ENCODE results near the gene AGBL4.

The AGBL4 gene

GRCh38 chr1:48932366-48932765, 1091.4 kb downstream of the AGBL4 start:
- no peak for DNase-seq

DNA sequence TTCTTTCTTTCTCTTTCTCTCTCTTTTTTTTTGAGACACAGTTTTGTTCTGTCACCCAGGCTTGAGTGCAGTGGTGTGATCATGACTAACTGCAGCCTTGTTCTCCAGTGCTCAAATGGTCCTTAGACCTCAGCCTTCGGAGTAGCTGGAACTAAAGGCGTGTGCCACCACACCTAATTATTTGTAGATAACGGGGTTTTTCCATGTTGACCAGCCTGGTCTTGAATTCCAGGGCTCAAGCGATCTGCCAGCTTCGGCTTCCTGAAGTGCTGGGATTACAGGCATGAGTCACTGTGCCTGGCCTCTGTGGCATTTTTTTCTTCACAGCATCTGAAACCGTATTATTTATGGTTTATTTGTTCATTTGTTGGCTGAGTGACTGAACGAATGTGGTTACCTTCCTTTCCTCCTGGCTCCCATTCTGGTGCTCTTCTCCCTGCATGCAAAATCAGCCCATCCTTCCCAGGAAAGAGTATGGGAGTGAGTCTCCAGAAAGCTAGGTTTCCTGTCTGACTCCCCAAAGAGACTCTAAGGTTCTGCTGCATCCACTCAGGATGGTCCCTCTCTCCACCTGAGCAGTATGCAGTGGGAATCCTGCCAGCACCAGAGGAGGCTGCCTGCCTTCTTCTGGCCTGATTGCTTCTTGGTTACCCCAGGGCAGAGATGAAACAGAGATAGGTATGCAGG, 1092.1 kb downstream of the AGBL4 start:
- no peak for DNase-seq

DNA sequence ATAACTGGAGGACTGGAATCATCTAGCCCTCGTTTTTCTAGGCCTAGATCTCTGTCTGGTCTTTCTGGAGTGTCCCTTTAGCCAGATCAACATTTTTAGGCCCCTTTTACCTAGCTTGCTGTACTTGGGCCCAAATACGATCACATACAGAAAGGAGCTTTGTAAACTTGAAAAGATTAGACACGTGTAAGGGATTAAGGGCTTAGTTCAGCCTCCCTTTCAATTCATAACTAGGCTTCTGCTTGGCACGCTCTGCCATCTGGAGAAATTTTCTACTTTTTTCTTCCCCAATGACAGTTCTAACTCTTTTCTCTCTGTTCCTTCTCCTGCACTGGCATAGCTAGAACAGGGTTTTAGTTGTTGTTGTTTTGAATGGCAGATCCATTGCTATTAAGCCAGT, 1093.7 kb downstream of the AGBL4 start:
- DNase-seq, result no peak

GRCh38 chr1:48924099-48924498, 1099.7 kb downstream of the AGBL4 start:
- no peak for DNase-seq

DNA sequence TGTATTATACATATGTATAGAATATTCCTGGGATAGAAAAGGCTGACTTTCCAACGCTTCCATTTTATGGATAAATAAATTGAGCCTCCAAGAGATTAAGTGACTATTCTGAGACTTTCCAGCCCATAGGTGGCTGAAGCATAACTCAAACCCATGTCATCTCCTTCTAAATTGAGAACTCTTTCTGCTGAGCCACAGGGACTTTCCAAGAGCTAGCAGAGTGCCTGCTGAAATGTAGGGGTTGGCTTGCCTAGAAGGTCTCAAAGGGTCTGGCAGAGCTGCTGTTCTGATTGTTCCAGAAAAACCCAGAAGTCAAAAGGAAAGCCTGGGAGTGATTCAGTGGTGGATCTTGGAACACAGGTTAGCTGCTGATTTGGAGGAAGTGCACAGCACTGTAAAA, 1100.6 kb downstream of the AGBL4 start:
- DNase-seq, result no peak

DNA sequence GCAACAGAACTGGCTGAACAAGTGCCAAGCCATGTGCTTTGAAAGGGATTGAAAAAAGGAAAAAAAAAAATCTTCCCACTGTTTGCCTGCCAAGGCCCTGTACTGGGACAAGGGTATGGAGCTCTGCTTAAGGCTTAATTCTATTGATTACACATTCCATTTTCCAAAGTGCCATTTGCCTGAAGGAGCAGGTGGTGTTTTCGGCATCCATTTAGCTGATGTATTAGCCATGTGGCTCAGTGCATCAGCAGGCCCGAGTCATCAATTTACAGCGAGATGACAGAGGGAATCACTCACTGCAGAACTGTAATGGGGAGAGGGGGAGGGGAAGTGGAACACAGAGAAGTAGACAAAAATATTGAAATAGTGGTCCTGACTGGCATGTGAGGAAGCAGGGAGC, 1102.9 kb downstream of the AGBL4 start:
- no peak for DNase-seq

DNA sequence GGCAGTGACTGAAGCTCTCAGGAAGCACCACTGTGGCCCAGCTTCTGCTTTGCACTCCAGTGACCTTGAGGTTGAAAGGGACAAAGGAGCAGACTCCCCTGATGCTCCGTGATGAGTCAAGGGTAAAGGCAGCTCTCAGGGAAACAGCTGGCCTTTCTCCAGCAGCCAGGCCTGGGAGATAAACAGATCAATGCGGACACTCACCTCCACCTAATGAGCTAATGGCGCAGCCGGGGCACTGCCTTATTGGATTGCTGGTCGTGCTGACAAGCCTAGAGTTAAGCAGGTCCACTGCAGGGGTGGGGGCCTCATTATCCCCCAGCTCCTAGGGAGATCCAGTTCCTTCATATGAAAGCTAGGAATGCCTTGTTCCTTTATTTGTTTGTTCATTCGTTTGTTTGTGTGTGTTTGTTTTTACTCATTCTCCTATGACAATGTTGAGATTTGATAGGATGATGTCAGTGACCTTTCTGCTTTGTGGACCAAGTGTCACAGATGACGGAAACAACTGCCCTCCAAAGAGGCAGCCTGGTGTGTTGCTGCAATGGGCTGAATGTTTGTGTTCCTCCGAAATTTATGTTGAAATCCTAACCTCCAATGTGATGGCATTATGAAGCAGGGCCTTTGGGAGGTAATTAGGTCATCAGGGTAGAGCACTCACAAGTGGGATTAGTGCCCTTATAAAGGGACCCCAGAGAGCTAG, 1105.7 kb downstream of the AGBL4 start:
- no peak for DNase-seq

- no peak for DNase-seq
These were observed 1106.7 kb downstream of the AGBL4 start for GRCh38 chr1:48917070-48917454.

GRCh38 chr1:48916130-48917069, 1107.4 kb downstream of the AGBL4 start:
- no peak for DNase-seq

DNA sequence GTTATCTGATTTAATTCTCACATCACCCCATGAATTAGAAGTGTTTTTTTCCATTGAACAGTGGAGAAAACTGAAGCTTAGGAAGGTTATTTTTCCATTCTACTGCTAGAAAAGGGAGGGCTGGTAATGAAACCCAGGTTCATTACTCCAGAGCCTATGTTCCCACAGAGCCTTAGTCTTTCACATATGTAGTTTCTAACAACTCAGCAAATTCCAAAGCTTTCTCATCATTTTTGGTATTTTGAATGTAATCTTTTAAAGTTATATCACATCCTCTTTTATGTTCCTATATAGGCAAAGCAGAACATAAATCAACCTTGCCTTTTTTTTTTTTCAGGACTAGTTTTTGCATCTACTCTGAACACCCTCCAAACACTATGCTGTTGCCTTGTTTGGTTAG, 1115.1 kb downstream of the AGBL4 start:
- DNase-seq, result no peak

DNA sequence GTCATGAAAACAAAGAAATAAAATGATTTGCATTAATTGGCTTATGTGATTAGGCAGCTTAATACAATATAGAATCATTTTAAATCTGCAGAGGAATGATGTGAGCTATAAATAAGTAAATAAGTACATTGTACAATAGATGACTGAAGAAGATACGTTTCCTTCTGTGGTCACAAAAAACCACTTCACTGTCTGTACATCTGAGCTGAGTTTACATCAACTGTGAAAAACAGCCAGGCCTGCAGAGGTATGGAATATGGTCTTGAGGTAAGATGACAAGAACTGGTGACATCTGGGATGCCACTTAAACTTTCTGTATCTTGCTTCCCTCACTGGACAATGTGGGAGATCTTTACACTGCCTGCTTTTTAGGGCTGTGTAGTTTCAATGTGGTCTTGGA, 1117.0 kb downstream of the AGBL4 start:
- no peak for DNase-seq

- DNase-seq, result no peak
These were observed 1117.6 kb downstream of the AGBL4 start for GRCh38 chr1:48906164-48906563.

DNA sequence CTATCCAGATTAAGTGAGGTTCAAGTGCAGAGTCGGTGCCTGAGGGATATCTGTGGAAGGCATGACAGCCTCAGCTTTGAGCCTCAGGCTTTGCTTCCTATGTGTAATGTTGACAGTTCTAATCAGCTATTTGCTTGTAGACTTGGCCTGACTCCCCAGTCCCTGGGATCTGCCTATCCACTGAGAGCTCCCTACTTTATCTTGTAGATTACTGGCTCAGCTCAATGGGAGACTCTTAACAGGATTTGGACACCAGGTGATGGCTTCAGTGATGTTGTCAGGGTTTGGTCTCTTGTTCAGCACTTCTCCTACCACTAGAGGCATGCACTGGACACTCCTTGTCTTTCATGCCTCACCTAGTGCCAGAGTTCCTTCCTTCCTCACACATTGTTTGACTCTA, 1120.5 kb downstream of the AGBL4 start:
- no peak for DNase-seq

DNA sequence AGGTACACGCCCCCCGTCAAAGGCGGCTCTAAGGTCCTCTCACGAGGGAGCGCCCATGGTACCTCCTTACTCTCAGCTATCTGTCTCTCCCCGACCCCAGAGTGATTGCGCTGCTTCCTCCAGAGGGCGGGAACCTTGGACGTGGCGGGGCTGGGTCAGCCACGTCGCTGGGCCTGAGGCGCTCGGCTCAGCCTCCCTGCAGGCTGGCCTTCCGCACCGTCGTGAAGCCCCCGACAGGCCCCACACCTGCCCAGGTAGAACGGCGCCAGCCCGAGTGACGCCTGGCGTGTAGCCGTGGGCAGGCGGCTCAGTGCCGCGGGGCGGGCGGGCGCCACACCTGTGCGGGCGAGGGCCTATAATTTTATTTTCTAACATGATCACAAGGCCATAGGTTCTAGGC, 1124.9 kb downstream of the AGBL4 start:
- DNase-seq, result no peak

- no peak for DNase-seq
These were observed 1134.1 kb downstream of the AGBL4 start for GRCh38 chr1:48889615-48890014.

DNA sequence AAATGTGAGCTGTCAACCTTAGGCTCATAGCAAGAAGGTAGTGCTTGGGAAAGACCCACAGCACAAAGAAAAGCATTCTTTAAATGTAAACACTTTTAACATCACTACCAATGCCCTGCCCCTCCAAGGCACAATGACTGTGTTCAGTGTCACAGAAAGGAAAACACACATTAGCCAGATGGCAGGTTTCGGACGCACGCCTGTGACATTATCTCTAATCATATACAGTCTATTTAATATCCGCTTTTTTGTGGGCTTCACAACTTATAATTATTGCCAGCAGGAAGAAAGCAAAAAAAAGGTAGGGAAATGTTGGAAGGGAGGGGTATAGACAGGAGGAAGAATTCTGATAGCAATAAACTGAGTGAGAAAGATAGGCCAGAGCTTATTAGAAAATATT, 1134.7 kb downstream of the AGBL4 start:
- DNase-seq, result no peak

- DNase-seq, result no peak
These were observed 1136.0 kb downstream of the AGBL4 start for GRCh38 chr1:48887796-48888195.

GRCh38 chr1:48882020-48882419, 1141.7 kb downstream of the AGBL4 start:
- no peak for DNase-seq

- DNase-seq, result no peak
These were observed 1145.4 kb downstream of the AGBL4 start for GRCh38 chr1:48878191-48878940.

DNA sequence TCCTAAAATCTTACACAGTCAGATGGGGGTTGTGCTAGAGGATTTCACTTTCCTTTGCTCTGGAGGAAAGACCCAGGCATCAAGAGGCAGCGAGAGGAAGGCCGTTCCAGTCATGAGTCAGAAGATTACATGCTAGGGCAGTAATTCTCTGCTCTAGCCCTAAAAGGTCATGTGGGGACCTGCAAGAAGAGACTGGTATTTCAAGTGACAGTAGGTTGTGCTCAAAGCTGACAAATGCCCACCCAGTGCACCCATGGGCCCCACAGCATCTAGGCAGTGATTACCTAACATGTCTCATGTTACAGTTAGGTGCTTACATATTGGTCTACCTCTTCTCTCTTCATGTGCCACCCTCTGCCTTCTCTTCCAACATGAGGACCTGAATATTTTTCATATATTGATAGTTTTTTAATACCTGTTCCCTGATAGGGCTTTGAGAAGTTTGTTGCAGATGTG, 1147.4 kb downstream of the AGBL4 start:
- DNase-seq, result no peak

GRCh38 chr1:48875552-48876329, 1148.0 kb downstream of the AGBL4 start:
- DNase-seq, result no peak

DNA sequence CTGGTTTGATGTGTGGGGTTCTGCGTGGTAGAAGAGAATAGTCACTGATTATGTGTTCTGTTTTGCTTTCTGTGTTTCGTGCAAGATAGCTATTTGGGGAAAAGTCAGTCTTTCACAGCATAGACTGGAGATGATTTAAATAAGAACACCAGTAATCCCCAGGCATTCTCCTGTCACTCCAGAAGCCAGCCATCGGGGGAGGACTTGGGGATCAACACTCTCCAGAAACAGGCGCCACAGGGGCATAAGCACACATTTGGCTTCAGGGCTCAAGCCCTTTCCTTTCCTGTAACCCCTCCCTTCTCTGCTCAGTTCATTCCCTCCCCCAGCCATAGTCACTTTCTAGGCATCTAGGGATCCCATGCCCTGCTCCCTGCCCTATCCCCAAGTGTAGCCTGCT, 1149.8 kb downstream of the AGBL4 start:
- DNase-seq, result no peak

Data from effector CD4-positive, alpha-beta T cell (primary cell).